GM18861 (cell line): Measurements from ENCODE around the gene LIPA.
"Not testable (repeated sequence)": the region's sequence is repeated elsewhere in the genome, so short reads cannot be mapped to it uniquely, and the experiment has no call there.

Source experiments
- ATAC-seq: cut with Tn5 transposase; IDR thresholded peaks from one replicate; pipeline ENCODE4 v1.9.1; 2021; ENCODE audit not compliant: unreplicated experiment

The LIPA gene

DNA sequence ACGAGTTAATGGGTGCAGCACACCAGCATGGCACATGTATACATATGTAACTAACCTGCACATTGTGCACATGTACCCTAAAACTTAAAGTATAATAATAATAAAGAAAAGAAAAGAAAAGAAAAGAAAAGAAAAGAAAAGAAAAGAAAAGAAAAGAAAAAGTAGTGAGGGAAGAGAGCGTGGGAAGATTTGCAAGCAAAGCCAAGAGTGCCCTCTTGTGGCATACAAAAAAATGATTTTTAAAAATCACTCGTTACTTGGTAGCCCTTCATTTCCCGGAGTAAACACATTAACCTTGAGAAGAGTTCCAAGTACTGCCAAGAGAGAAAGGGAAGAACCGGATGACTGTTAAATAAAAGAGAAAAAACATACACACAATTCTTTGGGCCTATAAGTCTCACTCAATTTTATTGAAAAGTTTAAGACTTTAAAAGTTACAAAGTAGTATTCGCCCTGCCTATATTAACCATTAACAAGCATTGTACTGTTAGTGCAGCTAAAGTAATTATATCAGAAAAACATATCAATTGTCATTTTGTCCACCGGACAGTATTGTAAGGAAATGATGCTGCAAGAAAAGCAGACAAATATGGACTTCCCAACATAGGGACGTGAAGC lies 38.3 kb downstream of the LIPA start:
- no peak for ATAC-seq

DNA sequence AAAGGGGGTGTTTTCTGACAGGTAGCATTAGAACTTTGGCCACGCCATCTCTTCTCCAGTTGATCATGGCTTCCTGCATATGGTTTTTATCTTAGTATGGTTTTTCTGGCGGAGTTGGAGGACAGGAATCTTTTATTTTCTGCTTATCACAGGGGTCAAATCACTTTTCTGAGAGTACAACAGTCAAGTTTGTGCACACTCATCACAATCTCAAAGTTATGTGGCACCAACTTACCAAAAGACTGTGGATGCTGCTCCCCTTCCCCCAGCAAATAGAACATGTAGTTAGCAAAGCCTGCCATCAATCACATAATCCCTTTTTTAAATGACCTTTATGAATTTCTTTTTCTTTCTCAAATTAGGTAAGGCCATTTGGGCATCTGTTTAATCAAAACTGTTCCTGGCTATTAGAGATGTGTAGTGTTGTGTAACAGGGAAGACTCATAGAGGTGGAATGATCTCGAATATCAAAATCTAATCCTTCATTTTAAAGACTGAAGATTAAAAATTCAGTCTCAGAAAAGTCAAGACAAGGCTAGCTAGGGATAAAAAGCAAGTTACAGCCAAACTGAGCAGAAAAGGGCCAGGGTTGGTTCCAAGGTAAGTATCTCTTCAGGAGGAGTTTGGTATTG lies 40.7 kb downstream of the LIPA start:
- no peak for ATAC-seq

DNA sequence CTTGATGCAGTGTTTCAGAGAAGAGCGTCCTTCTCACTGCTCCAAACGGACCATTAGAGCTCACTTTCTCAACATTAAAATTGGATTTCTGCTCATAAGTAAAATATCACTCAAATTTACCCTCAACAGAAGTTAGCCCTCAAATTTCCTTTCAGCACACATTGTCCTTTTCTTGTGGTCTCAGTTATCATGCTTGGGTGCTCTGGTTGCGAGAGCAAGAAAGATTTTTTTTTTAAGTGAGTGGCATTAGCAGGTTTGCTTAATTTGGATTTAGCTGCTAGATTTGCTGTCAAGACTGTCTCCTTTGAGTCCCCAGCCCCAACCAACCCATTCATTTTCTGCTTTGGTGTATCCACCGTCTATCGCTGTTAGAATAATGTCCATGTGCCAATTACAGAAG lies 41.9 kb downstream of the LIPA start:
- no peak for ATAC-seq

DNA sequence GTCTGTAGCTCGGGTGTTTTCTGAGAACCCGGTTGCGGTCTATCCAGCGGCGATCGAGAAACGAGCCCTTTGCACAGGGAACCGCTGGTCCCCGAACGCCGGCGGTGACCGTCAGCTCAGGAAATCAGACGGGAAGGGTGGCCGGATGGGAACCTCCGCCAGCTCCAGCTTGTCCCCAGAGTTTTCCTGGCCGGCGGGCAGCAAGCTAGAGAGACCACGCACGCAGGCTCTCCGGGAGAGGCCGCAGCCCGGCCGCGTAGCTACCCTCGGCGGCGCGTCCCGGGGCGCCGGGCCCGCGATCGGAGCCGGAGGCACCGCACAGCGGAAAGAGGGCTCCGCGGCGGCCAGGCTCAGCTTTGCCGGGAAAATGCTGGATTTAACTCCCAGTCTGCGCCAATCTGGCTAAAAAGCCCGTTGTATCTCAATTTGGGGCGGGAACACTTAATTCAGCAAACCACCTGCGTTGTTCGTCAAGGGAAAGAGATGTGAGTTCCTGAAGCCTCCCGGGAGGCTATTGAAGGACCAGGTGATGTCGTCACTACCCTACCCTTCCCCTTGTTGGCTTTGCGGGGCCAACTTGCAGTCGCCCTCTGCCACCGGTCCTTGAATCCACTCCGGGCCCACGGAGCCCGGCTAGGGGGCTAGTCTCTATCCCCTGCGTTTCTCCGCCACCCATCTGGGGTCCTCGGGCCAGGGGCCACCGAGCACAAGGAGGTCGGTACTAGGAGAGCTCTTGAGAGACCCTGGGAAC lies 43.6 kb downstream of the LIPA start:
- ATAC-seq = no peak

DNA sequence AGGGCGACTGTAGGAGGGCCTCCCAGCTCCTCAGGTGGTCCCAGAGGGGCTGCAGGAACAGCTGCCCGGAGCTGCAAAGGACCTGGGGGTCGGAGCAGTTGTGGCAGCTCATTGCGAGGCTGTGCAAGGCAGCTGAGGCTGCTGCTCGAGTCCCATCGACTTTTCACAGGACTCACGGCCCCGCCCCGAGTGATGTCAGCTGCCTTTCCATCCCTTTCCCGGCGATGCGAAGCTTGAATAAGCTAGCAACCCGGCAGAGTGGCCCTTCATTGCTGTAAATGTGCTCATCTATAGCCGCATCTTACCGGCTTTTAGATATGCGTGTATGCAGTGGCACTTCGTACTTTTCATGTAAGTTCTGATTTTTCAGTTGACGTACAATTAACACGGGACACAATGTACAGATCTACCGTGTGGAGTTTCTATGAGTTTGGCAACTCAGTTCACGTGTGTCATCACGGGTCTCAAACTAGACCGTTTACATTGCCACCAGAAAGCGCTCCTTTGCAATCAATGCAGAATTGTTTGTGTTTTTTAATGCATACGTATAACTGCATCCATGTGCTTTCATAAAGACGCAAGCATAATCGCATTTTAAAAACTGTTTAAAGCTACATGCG lies 44.3 kb downstream of the LIPA start, which contains the start of gene CH25H:
Gene CH25H (minus strand): TSS at position 137 of the 620 bp plus-strand sequence. CDS start 25 bp downstream, at position 112.
- no peak for ATAC-seq

DNA sequence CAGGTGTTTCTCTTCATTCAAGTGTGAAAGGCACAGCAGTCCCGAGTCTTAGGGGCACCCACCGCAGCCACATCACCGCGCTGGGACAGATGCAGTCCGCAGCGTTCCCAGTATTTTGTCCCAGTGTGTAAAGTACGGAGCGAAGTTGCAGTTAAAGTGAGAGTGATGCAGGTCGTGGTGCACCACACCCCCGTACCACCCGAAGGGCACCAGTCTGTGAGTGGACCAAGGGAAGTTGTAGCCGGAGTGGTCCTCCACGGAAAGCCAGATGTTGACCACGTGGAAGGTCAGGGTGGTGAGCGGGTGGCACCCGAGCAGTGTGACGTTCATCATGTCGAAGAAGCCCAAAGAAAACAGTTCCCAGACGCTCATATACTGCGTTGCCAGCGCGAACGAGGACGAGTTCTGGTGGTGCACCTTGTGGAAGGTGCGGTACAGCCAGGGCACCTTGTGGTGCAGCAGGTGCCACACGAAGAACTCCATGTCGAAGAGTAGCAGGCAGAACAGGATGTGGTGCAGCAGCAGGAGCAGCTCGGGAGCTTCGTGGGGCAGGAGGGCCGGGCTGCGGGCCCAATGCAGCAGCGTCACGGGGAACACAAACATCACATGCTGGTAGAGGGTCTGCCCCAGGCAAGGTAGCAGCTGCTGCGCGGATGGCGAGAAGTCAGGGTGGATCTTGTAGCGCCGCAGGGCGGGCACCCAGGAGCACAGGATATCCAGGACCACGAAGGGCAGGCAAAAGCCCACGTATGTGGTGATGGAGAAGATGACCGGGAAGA lies 45.0 kb downstream of the LIPA start:
- no peak for ATAC-seq

DNA sequence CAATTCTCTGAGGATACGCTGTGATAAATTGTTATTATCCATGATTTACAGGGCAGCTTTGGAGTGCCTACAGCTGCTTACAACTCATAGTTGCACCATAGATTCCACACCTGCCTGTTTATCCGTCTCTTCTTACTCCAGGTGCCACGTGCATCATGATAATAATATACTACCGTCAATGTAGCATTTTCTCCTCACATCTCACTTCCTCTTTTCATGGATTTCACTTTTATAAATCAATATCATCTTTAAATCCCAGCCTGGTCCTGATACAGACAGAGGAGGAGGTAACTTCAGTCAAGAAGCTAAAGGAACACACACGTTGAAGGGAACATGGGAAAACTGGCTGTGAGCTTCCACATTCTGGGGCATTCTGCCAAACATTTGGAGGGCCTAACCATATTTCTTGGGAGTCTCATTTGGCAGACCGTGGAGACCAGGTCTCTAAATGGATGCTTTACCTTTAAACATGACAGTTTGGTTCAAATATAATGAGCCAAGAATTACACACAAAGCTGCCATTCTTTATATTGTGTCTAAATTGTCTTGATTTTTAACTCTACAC lies 46.9 kb downstream of the LIPA start:
- no peak for ATAC-seq

DNA sequence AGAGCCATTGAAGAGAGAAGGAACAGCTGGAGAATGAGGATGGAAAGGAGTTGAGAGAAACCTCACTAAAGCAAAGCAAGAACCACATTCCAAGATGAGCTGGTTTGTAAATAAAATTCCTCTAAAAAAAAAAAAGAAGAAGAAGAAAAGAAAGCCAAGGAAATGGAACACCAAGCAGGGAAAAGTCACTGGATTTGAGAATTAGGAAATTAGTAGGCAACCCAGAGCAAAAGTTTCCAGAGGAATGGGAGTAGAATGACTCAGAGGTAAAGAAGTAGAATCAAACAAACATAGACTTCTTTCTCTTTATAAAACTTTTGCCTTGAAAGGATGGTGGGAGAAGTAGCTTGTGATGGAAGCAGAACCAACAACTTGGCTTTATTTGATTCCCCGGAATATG lies 48.3 kb downstream of the LIPA start:
- no peak for ATAC-seq

DNA sequence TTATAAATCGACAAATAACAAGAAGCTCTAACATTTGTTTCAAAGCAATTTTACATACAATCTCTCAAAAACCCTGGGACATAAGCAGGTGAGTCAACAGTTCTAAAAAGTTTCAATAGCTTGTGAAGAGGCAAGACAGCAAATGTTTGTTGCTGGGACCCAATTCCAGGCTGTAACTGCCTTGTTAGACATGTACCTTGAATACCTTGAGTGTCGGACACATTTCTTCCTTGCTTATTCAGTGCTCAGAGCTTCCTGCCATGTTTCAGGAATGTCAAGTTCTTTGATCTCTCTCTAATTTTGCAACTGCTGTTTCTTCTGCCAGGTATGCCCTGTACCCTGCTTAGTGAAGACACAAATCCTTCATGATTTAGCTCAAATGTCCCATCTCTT lies 49.5 kb downstream of the LIPA start:
- ATAC-seq = no peak

DNA sequence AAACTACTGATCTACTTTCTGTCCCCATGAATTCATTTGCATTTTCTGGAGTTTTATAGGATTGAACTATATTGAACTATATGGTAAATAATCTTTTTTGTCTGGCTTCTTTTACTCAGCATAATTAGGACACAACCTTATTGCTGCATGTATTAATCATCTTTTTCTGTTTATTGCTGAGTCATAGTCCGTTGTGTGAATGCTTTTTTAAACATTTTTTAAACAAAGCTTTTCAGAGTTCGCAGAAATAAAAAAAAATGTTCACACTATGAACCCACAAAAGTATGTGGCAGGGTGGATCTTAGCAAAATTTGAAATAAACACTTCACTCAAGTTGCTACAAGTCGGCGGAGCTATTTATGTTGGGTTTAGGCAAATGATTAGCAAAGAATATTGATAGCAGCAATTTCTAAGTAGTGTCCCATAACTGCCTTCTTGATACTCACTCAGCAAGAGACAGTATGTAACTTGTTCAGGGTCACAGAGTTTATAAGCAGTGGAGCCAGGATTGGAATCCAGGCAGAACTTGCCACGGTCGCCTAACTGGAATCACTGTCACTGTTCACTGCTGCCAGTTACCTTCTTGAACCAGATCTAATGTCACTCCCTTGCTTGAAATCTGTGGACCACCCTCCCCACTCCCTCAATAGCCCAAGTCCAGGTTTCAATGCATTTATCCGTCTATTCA lies 50.1 kb downstream of the LIPA start:
- ATAC-seq = no peak

DNA sequence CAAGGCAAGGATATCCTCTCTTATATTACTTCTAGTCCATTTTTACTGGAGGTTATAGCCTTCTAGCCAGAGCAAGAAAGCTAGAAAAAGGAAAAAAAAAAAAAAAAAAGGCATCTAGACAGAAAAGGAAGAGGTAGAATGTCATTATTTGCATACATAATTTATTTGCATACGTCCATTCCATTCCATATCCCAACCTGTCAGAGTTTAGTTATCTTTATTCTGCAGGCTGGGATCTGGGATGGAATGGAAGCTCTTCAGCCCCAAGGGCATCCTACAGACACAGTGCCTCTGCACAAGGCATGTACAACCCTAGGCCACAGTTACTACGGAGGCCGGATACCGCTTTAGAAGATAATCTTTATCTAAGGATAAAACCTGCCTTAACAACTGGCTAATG lies 54.1 kb downstream of the LIPA start:
- ATAC-seq = no peak

DNA sequence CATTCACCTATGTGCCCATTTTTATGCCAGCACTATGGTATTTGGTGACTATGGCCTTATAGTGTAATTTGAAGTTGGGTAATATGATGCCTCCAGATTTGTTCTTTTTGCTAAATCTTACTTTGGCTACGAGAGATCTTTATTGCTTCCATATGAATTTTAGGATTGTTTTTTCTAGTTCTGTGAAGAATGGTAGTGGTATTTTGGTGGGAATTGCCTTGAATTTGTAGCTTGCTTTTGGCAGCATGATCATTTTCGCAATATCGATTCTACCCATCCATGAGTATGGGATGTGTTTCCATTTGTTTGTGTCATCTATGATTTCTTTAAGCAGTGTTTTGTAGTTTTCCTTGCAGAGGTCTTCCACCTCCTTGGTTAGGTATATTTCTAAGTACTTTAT lies 60.3 kb downstream of the LIPA start:
- ATAC-seq = not testable (repeated sequence)

DNA sequence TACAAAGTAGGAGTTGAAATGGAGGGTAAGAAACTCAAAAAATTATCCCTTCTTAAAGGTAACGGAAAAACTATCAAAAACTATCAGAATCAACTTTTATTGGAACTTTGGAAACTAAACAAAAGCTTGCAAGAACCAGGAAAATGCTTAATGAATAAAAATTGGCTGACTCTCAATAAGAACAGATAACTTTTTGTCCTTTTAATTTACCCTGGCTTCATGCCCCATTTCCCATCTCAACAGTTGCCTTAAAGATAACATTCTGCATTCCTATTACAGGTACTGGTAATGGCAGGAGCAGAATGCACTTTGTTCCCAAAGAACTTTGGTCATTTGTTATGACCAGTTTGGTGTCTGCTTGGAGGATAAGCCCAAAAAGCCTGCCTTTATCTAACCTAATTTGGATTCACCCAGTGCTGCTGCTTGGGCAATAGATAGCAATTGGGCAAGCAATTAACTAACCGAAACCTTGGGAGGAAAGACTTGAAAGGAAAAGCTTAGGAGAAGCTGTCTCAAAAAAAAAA lies 62.3 kb downstream of the LIPA start:
- ATAC-seq = no peak

DNA sequence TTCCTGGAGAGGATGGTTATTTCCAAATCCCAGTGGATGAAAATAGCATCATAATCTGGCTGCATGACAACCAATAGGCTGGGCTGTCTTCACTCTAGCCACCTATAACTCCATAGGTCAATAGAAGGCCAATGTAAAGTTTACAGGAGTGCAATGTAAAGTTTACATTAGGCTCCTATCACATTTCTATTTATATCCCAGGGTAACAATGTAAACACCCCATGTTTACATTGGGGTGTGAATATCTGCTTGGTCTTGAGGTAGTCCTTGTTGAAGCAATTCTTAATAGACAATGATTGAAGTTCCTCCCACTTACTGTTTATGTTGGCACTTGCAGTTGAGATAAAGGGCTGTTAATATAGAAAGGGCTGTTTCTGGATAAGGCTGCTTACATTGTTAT lies 65.9 kb downstream of the LIPA start:
- ATAC-seq = no peak

DNA sequence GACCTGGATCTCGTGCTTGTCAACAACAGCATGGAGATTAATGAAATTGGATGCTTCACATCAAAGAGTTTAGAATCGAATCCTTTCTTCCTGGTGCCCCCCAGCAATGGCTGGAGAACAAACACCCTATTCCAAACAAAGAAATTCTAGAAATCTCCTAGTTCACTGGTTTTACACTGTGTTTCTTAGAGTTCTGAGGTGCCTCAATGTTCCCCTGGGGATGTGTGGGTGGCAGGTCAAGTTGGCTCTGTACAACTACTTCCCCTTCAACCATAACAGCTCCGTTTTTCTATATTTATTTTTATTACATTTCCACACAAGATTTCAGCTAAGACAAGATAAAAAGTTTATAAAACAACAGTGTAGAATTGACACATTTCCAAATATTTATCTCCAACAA lies 66.9 kb downstream of the LIPA start:
- ATAC-seq = no peak

DNA sequence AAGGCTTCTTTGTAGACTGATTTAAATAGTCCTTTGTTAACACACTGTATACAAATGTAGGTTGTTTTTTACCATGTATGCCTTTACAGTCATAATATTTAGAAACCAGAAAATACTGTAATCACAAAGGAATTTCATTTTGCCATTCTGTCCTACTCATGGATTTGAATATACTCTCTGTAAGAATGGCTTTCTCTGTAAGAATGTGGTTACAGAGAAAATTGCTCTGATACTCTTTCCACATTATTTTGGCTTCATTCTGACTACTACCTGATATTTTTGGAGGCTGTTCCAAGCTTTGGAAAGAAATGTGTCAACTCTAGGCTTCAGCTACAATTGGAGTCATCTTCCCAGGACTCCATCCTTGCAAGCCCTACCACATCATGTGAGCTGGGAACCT lies 68.0 kb downstream of the LIPA start:
- ATAC-seq = no peak

DNA sequence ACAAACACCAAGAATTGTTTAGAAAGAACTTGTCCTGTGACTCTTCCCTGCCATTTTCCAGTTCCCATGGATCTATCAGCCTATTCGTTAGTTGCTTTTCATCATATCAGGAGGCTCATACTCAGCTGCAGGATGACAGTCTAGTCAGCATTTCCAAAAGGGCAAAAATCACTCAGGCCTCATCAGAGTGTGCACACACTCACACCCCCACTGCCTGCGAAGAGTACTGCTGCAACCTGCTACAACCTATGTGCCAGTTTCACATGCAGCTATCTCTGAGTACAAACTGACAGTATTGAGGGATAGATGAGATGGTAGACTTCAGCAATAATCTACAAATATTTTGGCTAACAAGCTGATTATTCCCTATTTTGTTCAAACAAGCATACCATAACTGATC lies 68.7 kb downstream of the LIPA start:
- ATAC-seq = no peak

DNA sequence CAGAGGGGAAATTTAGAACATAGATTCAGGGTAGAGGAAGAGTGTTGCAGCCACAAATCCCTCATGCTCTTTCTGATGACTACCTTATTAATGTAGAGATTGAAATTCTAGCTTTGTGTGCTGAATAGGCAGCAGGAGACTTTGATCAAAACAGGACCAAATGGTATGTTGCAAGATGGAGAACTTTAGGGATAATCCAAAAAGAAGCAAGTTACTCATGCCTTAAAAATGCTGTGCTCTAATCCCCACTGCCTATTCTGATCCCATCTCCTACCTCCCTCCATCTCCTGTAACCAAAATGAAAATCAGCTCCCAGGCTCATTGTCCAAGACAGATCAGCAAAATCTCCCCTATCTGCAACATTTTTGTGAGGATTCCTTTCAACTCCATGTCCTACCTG lies 75.8 kb downstream of the LIPA start:
- no peak for ATAC-seq

DNA sequence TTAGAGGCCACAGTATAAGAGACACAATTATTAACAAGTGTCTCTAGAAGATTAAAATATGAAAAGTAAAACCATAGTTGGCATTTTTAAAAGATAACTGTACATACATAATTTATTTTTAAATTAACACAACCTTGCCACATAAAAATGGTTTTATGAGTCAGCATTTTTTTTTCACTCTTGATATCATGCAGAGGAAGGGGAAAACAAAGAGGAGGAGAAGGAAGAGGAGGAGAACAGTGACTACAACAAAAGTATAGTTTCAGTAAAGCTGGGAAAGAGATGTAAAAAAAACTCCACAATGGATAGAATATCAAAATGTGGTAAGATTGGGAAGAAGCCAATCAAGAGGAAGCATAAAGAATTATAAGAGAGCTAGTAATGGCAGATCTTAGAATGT lies 78.5 kb downstream of the LIPA start:
- ATAC-seq = no peak

DNA sequence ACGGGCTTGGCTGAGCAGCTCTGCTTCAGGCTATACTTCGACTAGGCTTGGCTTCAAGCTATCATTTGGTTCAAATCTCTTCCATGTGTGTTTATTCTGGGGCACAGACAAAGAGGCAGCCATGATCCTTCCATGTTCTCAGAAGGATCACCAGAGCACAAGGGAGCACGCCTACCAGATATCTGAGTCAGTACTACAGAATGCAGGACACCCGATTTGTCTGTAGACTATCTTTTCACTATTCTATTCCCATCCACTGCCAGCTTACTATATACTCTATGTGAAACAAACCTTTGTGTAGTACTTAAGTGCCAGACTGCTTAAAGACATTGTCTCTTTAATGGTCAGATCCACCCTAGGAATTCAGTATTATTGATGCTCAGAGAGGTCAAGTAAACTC lies 79.6 kb downstream of the LIPA start:
- ATAC-seq = no peak
